ENCODE data around the gene PEDS1.
"Not testable (repeated sequence)": the region's sequence is repeated elsewhere in the genome, so short reads cannot be mapped to it uniquely, and the experiment has no call there.

Gene PEDS1

DNA sequence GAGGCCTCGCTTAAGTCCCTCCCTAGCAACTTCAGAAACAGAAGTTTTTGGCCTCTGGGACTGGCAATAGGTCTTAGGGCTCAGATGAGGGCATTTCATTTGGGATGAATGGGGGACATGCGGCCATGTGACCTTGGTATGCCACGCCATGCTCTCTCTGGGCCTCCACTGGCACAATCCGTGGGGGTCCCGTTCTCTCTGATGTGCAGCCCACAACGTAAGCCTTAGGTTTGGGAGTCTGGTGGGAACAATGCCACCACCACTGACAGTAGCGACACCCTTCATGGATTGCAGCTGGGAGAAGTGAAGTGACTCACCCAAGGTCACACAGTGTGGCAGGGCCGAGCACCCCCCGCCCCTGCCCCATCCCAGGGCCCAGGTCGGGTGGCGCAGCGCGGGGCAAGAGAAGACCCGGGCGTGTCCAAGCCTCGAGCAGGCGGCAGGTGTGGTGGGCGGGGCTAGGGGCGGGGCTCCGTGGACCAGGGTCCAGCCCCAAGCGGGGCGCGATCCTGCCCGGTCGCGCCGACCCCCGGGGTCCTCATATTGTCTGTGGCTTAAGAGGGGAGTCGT is 36.2 kb upstream of the PEDS1 start:
- peak; percentile 54 for DNase-seq

DNA sequence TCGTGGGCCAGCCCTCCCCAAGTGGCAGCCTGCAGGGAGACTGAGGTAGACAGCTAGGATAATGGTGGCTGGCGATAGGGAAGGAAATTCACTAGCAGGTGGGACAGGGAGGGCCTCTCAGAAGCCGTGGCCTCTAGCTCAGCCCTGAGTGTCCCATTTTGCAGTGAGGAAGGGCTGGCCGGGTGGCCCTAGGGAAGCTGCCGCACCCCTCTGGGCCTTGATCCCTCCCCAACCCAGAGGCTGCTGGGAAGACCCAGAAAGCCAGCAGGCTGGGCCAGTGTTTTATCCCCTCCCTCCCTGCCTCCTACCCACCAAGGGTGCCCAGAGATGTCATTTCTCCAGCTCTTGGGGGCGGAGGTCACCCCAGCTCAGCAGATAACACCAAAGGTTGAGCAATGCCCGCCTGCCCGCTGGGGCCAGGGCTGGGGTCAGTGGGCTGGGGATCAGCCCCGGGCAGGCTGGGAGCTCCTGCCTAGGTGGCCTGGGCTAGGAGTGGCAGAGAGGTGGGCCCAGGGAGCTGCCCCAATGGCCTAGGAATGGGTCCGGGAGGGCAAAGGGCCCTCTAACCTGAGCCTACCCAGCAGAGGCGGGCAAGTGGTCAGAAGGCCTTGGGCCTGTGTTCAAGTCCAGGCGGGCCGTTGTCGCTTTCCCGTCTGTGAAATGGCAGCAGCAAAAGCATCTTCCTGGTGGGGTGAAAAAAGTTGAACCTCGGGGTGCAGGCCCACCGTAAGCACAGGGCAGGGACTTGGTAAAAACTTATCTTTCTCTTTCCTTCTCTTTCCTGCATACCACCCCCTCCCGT is 35.6 kb upstream of the PEDS1 start:
- DNase-seq: peak; percentile 50

- DNase-seq: no peak
Measured at GRCh38 chr20:50188287-50188688, 34.8 kb upstream of the PEDS1 start.

GRCh38 chr20:50187403-50188051 is 34.0 kb upstream of the PEDS1 start:
- peak; percentile 36 for DNase-seq

DNA sequence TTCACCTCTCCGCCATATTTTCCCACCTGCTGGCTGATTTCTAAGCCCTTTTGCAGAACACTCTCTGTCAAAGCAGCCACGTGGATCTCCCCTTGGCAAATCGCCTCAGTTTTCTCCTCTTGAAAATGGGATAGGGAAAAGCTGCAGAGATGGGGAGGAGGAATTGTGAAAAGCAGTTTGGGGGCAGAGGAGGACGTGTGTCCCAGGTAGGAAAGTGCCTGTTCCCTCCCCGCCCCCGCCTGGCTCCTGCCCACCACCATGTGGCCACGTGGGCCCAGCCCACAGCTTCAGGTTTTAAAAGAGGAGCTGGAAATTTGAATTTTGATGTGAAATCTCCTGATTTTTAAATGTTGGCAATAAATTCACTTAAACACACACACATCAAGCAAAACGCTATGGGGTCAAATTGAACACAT is 33.5 kb upstream of the PEDS1 start:
- no peak for DNase-seq

- DNase-seq: peak; percentile 88
Measured at GRCh38 chr20:50186151-50186885, 32.8 kb upstream of the PEDS1 start.

DNA sequence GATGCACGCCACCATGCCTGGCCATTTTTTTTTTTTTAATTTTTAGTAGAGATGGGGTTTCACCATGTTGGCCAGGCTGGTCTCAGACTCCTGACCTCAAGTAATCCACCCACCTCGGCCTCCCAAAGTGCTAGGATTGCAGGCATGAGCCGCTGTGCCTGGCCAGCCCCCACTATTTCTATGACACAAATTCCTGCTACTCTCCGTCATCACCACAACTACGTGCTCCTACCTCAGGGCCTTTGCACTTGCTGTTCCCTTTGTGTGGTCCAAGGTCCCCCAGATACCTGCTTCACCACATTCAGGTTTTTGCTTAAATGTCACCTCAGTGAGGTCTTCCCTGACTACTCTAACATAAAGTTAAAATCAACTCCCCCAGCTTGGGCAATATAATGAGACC is 31.9 kb upstream of the PEDS1 start:
- DNase-seq: no peak

GRCh38 chr20:50182346-50182745 is 28.8 kb upstream of the PEDS1 start:
- peak; percentile 84 for DNase-seq

DNA sequence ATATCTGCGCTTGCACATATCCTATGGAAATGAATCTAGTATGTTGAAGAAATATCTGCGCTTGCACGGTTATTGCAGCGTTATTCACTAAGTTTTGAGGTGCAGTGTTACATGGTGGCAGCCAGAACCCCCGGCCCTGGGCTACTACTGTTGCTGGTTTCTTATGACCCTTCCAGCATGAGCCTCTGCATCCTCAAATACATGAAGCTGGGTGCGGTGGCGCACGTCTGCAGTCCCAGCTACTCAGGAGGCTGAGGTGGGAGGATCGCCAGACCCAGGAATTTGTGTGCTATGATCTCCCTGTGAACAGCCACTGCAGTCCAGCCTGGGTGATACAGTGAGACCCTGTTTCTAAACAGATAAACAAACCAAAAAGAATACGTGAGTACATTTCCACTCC is 27.8 kb upstream of the PEDS1 start:
- no peak for DNase-seq

GRCh38 chr20:50178672-50179071 is 25.1 kb upstream of the PEDS1 start:
- not testable (repeated sequence) for DNase-seq

DNA sequence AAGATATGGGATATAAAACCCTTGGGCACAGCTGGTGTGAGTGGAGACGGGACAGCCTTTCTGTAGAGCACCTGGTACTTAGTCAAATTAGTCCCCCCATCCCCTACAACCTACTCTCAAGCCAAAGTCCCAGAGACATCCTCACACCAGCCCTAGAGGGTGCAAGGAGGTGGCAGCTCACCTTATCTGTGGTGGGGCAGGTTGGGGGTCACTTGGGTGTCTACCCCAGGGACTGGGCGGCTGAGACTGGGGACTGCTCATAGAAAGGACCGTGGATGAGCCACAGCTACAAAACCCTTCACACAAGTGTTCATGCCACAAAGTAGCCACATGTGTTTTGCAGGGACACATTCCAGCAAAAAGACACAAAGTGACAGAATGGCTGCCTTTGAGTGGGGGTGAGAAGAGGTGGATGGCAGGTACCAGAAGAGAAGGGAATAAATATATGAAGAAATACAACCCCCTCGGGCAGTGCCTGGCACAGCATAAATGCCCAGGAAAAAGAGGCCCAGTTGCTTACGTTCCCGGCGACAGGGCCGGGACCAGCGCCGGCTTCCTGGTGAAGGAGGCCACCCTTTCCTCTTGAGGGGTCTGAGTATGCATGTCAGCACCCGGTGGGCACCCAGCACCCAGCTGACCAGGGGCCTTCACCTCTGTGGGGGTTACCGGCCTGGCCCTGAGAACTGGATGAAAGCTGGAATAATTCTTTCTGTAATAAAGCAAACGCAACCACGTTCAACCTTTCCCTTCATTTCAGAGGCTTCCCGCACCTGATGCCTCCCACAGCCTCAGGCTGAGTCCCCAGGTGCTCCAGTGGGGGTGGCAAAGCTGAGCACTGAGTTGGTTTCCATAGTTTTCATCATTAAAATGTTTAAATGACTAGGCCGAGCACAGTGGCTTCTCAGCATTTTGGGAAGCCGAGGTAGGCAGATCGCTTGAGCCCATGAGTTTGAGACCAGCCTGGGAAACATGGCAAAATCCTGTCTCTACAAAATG is 22.7 kb upstream of the PEDS1 start:
- no peak for DNase-seq

- DNase-seq: no peak
Measured at GRCh38 chr20:50174456-50174855, 20.9 kb upstream of the PEDS1 start.

- peak; percentile 76 for DNase-seq
Measured at GRCh38 chr20:50172347-50173013, 19.0 kb upstream of the PEDS1 start.

DNA sequence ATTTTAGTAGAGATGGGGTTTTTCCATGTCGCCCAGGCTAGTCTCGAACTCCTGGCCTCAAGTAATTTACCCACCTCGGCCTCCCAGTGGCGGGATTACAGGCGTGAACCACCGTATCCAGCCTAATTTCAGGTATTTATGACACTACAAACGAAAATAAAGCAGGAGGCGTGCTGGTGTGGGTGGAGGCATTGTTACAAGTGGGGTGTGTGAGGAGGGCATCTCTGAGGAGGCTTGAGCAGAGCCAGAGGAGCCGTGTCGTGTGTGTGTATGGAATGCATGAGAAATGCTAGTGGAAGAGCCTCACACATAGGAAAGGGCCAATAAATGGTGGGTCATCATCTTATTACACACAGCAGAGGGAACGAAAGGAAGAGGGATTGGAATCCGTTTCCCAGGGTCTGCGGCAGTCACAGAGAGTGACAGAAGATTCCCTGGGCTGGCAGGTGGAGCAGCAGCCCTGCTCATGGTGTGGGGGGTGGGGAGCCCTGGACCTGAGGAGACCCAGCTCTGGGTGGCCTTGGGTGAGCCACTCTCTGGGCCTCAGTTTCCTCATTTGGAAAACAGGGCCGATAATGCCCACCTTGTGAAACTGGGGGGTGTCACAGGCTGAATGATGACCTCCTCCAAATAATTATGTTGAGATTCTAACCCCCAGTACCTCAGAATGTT is 17.2 kb upstream of the PEDS1 start:
- DNase-seq: no peak

GRCh38 chr20:50169329-50169823 is 15.9 kb upstream of the PEDS1 start:
- DNase-seq: peak; percentile 71

DNA sequence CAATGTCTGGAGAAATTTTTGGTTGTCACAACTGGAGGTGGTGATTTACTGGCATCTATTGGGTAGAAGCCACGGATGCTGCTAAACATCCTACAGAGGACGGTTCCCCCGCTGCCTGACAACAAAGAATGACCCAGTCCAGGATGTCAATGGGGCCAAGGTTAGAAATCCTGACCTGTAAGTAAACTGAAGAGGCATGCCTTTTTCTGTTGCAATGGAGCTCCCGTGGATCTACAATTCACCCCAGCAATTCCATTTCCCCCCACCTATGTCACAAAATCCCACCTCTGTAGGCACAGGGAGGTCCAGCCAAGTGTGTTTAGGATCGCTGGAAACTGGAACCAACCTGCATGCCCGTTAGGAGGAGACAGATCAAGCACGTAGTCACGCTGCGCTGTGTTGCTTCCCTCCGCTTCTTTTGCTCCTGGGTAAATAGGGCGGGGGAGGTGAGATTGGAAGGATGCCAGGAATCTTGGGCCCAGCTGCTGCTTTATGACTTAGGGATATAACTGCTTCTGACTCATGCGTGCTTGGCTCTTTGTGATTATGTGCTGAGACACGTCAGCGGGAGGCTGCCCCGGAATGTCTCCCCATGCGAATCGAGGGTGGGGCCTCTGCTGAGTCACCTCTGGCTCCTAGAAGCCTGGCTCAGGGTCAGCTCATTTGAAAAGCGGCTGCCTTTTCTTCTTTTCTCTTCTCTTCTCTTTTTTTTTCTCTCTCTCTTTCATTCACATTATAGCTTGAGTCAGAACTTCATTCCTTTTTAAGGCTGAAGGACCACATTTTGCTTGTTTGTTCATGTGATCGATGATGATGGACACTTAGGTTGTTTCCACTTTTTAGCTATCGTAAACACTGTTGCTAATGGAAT is 12.4 kb upstream of the PEDS1 start:
- peak; percentile 100 for DNase-seq

GRCh38 chr20:50163570-50164317 is 10.2 kb upstream of the PEDS1 start:
- peak; percentile 58 for DNase-seq

DNA sequence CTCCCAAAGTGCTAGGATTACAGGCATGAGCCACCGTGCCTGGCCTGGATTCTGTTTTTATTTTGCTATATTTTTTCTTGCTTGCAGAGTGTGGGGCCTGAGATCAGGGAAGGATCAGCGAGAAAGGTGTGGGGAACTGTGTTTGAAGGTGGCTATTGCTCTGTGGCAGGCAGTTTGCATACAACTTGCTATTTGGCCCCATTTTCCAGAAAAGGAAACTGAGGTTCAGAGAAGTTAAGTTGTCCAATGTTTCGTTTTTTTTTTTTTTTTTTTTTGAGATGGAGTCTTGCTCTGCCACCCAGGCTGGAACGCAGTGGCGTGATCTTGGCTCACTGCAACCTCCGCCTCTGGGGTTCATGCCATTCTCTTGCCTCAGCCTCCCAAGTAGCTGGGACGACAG is 8.0 kb upstream of the PEDS1 start:
- DNase-seq: not testable (repeated sequence)

- DNase-seq: no peak
Measured at GRCh38 chr20:50153153-50153499, 397 bp downstream of the PEDS1 start.
